ENCODE results near the gene TGM2.

DNA sequence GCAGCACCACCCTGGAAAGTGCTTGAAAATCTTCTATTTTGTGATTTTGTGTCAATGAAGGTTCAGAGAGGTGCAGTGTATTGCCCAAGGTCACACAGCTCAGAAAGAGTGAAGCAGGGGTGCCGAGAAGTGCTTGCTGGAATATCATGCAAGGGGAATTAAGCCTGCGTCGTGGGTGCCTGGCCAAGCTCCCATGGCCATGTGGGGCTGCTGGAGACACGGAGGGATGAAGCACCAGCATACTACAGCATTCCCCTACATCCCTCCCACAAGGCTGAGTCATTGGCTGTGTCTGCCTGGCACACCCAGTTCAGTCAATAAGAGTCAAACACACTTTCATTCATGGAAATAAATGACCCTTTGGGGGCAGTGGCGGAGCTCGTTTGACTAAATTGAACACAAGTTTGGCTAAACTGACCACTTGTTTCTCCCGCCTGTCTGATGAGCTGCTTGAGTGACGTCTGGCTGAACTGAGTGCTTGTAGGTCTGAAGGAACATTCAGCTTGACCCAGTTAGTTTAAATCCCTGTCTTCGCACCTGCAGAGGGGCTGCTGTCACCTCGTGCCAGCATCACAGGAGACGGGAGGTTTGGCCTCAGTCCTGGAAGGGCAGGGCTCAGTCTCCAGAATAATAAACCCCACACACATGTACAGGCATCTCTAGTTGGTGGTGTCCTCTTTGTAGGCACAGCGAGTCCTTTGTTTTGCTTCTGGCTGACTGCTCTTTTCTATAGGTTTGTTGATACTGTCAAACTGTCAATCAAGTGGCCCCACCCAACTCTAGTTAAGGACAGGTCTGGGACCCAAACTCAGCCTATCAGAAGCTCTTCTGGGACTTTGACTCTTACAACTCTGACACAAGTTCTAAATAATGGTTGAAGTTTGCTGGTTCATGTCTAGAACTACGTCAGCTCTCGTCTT is 8.4 kb upstream of the TGM2 start:
- TF ChIP-seq, protein P1, sequence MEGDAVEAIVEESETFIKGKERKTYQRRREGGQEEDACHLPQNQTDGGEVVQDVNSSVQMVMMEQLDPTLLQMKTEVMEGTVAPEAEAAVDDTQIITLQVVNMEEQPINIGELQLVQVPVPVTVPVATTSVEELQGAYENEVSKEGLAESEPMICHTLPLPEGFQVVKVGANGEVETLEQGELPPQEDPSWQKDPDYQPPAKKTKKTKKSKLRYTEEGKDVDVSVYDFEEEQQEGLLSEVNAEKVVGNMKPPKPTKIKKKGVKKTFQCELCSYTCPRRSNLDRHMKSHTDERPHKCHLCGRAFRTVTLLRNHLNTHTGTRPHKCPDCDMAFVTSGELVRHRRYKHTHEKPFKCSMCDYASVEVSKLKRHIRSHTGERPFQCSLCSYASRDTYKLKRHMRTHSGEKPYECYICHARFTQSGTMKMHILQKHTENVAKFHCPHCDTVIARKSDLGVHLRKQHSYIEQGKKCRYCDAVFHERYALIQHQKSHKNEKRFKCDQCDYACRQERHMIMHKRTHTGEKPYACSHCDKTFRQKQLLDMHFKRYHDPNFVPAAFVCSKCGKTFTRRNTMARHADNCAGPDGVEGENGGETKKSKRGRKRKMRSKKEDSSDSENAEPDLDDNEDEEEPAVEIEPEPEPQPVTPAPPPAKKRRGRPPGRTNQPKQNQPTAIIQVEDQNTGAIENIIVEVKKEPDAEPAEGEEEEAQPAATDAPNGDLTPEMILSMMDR (IDR thresholded peaks at IDR 0.05): no peak
- no peak for TF ChIP-seq POLR2A (IDR thresholded peaks at IDR 0.05; ENCODE audit: low read depth)
- no peak for TF ChIP-seq POLR2AphosphoS5 (IDR thresholded peaks at IDR 0.05)

Data from esophagus muscularis mucosa (tissue), 3 donors.